ENCODE measurements around the gene NPHP1. TPM values are rescaled to one million over a fixed set of nuclear protein-coding genes. Genes with fewer than 3 reads are reported as not detected.
"Not testable (repeated sequence)": the region's sequence is repeated elsewhere in the genome, so short reads cannot be mapped to it uniquely, and the experiment has no call there.

Gene NPHP1
- polyA plus RNA-seq (ENCODE audit: insufficient read length in 3 of 3) = 10 to 100 TPM; 14.6 to 17.4 (median 16.1) TPM

DNA sequence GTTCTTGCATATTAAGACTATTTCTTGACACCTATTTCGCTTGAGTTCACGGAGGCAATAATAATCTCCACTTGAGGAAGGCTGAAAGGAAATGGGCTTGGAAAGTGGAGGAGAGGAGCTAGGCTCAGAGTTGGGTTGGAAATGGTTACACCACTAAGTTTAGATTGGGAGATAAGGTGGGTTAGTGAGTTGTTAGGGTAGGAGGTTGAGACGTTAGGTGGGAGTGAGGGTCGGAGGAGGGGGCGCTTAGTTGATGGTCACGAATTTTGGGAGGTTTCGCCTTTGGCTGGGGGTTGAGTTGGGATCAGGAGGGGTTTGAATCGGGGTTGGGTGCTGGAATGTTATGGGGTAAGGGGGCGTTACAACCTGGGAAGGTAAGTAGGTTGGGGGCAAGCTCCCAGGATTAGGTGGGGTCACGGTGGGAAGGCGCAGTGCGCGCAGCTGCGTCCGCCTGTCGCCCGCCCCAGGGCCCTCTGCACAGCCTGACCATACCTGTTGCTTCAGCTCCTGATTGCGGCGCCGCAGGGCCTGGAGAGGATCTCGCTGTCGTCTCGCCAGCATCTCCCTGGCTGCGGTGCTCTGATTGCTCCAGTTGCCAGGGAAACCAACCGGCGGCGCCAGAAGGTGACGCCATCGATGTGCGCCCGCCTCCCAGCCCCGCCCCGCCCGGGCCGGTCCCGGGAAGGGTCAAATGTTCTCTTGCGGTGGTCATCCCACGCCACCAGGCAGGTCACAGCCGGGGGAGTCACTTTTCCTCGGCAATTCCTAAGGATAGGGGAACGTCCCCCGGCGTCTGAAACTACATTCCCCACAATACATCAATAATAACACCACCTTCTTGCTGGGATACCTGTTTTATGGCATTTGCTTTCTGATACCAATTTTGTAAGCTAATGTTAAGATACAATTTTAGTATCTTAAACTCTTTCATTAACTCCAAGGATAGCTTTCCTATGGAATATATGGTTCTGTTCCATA, at the start of gene NPHP1:
TSS of gene NPHP1 (minus strand) at position 606 of the 978 bp plus-strand sequence. CDS start at position 561, 45 bp downstream.
- peak in 2 of 3 donors; percentile 65 to 69 for DNase-seq (ENCODE audit: low read depth in 3 of 3, low spot score in 2 of 3)

DNA sequence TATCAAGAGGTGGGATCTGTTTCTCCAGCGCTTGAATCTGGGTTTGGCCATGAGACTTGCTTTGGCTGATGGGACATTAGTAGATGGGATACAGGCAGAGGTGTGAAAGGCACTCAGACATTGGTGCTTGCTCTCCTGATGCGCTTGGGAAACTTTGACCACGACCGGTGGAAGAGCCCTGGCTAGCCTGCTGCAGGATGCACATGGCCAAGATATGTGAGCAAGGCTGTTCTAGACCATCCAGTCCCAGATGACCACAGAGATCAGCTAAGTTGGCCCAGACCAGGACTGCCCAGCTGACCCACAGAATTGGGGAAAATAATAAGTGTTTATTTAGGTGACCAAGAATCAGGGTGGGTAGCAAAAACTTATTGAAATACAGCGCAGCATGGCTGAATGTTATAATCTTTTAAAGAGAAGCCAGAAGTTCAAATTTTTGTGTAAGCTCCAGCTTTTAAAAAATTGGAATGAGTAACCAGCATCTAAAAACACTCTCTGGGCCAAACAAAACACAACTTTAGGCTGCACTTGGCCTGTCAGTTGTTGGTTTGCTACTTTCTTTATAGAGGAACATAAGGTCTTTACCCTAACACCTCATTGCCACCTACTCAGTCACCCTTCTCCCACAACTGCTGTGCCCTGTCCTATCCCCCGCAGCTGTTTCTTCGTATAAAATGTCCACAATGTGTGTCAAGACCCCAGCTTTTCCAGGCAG, 43.4 kb upstream of the NPHP1 start:
- DNase-seq (ENCODE audit: low read depth in 3 of 3, low spot score in 2 of 3) = not testable (repeated sequence)

DNA sequence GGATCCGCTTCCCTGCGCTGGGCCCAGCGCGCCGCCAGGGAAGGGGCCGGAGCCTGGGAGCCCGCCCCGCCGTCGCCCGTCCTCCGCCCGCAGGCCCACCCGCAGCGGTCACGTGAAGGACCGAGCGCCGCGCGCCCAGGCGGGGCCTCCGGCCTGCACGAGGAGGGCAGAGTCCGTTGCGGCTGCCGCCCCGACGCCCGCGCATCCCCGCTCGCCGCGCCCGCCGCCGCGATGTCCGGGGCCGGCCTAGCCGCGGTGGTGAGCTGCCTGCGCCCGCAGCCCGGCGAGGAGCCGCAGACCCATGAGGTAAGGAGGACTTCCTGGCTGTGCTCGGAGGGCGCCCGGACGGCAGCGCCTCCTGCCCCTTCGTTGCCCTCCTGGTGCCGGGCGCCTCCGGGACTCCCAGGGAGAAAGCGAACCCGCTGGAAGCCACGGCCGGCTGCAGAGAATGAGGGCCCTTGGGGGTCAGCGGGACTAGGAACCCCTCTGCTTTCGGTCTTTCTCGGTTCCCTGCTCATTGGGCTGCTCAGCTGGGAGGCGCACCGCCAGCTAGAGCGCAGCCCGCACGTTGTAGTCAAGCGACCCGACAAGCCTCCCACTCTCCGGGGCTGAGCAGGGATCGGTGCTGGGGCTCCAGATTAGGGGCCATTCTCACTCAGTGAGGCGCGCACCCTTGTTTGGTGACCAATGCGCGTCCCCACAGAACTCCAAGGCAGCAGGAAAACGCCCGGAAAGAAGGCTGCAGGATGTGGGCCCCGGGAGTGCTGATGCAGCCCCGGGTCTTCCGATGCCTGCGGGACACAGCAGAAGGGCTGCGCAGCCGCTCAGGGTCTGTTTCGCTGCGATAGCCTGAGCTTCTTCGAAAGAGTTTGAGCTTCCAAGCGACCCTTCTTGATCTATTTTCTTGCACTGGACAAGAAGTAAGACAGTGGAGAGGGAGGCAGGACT, 40.9 kb upstream of the NPHP1 start:
- DNase-seq (ENCODE audit: low read depth in 3 of 3, low spot score in 2 of 3) = not testable (repeated sequence)

DNA sequence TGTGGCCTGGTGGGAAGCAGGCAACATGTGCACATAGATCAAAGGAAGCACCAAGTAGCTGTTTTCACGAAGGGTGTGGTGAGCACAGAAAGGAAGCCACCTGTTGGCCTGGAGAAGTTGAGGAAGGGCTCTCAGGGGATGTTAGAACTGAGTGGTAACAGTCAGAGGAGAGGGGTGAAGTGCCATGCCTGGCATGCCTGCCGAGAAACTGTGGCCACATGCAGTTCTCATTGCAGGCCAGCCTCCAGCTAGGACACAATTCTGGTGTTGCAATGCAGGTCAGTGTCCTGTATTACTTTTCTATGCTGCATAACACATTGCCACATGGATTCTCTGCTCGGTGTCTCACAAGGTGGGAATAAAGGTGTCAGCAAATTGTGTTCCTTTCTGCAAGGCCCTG, 38.5 kb upstream of the NPHP1 start:
- not testable (repeated sequence) for DNase-seq (ENCODE audit: low read depth in 3 of 3, low spot score in 2 of 3)

DNA sequence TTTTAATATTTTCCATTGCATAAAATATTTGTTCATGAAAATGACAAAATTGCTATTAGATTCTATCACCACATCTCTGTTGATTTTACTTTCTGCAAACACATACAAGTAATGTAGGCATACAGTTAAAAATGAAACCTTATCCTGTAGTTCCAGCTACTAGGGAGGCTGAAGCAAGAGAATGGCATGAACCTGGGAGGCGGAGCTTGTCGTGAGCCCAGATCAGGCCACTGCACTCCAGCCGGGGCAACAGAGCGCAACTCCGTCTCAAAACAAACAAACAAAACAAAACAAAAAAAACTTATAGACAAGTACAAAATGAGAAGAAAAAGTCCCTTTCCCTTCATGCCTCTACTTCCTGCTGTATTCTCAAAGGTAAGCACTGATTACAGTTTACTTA, 29.7 kb upstream of the NPHP1 start:
- DNase-seq (ENCODE audit: low read depth in 3 of 3, low spot score in 2 of 3) = not testable (repeated sequence)

DNA sequence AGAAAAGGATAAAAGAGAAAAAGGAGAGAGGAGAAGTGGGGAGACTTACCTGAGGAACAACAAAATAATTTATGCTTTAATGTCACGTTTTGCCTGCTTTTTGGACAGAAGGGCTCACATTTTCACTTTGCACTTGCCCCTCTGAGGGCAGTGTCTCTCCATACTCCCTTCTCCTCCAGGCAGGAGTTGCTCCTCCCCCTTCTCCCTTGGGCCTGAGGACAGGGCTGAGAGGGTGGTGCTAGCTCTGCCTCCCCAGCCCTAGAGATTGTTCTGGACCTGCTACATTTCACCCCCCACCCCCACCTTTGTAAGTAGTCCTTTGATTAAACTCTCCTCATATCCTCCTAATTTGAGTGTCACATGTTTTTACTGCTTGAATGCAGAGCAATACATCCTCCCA, 25.1 kb upstream of the NPHP1 start:
- DNase-seq (ENCODE audit: low read depth in 3 of 3, low spot score in 2 of 3) = not testable (repeated sequence)

DNA sequence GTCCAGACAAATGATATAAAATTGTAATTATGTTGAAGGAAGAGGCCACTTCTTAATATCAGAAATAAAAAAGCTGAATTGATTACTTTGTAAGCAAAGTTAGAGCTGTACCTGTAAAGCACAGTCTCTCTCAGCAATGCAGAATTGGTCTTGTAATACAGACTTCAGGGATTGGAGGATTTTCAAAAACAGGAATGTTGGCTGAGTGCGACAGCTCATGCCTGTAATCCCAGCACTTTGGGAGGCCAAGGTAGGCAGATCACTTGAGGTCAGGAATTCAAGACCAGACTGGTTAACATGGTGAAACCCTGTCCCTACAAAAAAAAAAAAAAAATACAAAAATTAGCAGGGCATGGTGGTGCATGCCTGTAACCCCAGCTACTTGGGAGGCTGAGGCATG, 17.8 kb upstream of the NPHP1 start:
- not testable (repeated sequence) for DNase-seq (ENCODE audit: low read depth in 3 of 3, low spot score in 2 of 3)

DNA sequence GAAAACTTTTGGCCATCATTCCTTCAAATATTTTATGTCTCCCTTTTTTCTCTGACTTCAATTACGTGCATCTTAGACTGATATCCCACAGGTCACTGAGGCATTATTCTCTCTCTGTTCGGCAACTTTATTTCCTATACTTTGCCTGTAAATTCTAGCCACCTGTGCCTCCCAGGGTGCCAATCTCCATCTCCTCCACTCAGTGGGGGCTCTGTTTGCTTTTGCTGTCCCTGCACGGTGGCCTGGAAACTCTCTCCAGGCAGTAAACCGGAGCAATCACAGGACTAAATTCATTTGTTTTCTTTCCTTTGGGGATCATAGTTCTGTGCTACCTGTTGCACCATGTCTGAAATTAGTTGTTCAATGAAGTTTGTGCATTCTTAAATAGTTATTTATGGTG, 17.1 kb upstream of the NPHP1 start:
- no peak for DNase-seq (ENCODE audit: low read depth in 3 of 3, low spot score in 2 of 3)

DNA sequence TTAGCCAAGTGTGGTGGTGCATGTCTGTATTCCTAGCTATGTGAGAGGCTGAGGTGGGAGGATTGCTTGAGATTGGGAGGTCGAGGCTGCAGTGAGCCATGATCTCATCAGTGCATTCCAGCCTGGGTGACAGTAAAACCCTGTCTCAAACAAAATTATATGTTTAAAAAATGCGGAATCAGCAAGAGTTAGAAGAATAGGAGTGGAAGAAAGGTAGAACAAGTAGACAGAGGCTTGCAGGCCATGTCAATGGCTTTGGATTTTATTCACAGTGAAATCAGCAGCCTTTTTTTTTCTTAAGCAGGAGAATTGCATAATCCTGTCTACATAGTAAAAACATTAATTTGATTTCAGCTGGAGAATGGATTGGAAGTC, 15.4 kb upstream of the NPHP1 start:
- no peak for DNase-seq (ENCODE audit: low read depth in 3 of 3, low spot score in 2 of 3)

DNA sequence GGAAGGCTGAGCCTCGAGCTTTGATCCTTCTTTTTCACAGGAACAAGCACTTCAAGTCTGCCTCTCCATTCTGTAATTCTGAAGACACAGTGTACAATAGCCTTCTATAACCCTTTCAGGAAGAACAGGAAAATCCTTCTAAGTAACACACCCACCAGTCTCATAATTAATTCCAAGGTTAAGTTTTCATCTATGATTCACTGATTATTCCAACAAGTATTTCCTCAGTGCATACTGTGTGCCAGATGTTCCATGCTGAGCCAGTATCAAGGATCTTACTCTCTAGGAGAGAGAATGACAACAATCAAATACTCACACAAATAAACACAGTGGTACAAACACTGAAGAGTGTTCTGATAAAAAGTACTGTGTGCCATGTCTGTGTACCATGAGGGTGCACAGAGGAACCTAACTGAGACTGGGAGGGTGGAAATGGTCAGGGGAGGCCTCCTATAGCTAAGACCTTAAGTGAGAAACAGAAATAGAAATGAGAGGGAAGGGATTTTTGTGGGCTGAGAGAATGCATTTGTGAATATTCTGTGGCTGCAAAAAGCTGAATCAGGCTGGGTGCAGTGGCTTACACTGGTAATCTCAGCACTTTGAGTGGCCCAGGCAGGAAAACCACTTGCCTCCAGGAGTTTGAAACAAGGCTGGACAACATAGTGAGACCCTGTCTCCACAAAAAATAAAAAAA, 14.8 kb upstream of the NPHP1 start:
- no peak for DNase-seq (ENCODE audit: low read depth in 3 of 3, low spot score in 2 of 3)

DNA sequence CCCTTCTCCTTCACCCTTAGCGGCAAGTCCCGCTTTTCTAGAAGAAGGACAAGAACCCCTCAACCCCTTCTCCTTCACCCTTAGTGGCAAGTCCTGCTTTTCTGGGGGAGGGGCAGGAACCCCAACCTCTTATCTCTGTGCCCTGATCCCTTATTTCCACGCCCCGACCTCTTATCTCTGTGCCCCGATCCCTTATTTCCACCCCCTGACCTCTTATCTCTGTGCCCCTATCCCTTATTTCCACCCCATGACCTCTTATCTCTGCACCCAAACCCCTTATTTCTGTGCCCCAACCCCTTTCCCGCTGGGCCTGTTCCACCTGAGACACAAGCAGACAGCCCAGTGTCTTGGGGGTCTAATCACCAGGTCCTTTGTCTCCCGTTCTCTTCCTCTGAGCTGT, 14.1 kb upstream of the NPHP1 start:
- not testable (repeated sequence) for DNase-seq (ENCODE audit: low read depth in 3 of 3, low spot score in 2 of 3)

DNA sequence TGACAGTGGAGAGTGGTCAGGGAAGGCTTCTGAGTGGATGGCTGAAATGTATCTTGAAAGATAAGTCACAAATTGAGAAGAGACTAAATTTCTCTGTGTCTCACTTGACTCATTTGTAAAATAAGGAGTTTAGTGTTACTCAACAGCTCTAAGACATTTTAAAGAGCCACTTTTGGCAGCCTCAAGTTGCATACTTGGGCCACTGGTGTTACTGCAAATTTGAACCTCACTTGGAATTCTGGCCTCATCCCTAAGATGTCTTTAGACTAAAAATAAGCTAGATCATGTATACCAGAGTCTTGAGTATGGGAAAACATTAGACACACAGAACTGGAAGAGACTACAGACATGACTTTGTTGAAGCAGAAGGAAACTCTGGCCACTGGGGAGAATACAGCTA, 12.0 kb upstream of the NPHP1 start:
- no peak for DNase-seq (ENCODE audit: low read depth in 3 of 3, low spot score in 2 of 3)

DNA sequence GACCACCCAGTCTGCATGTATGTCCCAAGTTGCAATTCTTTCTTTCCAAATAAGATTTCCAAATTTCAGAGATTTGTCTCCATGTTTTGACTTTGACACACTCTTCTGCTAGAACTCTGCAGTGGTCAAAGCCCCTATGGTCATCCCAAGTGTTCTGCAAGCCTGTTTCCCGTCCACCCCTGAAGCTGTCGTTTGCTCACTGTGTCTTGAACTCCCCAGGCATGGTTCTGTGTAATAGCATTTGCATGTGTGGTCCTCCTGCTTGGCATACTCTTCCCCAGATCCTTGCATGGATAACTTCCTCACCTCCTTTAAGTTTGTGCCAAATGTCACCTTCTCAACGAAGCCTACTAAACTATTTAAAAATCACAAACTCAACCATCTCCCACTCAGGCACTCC, 11.4 kb upstream of the NPHP1 start:
- DNase-seq (ENCODE audit: low read depth in 3 of 3, low spot score in 2 of 3) = no peak

DNA sequence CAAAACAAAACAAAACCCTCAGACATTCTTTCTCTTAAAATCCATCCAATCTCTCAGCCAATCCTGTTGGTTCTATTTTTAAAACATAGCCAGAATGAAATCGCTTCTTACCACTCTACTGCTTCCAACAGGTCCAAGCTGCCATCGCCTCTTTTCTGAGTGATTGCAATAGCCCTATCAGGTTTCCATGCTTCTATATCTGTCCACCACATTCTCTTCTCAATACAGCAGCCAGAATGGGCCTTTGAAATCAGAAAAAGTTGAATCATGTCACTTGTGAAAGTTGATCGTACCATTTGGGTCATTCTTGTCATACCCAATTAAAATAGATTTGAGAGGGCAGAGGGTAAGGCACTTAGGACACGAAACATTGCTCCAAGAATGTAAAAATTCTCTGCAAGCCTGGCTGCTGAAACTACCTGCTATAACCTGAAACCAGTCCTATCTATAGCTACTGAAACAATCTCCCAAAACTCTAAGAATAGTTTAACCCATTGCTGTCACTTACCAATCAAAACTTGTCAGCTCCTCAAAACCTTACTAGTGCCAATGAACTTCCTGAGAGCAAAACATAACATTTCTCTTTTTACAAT, 10.8 kb upstream of the NPHP1 start:
- DNase-seq (ENCODE audit: low read depth in 3 of 3, low spot score in 2 of 3) = no peak

DNA sequence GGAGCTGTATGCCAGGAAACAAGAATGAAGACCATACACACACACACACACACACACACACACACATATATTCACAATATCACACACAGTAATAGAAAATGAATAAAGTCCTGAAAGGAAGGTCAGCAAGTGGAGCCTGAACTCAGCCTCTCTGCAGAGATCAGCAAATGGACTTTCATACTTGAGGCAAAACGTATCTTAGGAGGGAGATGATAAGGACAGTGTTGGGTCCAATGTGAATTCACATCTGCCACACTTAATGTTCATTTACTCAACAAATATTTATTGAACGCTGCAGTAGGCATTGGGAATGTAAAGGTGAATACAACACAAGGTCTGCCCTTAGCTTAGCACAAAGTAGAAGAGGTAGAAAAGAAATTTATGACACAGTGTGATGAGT, 10.3 kb upstream of the NPHP1 start:
- DNase-seq (ENCODE audit: low read depth in 3 of 3, low spot score in 2 of 3) = no peak

DNA sequence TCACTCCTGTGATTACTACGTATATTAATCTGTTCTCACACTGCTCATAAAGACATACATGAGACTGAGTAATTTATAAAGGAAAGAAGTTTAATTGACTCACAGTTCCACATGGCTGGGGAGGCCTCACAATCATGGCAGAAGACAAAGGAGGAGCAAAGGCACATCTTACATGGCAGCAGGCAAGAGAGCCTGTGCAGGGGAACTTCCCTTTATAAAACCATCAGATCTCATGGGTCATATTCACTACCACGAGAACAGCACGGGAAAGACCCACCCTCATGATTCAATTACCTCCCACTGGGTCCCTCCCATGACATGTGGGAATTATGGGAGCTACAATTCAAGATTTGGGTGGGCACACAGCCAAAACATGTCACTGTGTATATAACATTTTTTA, 8.7 kb upstream of the NPHP1 start:
- DNase-seq (ENCODE audit: low read depth in 3 of 3, low spot score in 2 of 3) = not testable (repeated sequence)

DNA sequence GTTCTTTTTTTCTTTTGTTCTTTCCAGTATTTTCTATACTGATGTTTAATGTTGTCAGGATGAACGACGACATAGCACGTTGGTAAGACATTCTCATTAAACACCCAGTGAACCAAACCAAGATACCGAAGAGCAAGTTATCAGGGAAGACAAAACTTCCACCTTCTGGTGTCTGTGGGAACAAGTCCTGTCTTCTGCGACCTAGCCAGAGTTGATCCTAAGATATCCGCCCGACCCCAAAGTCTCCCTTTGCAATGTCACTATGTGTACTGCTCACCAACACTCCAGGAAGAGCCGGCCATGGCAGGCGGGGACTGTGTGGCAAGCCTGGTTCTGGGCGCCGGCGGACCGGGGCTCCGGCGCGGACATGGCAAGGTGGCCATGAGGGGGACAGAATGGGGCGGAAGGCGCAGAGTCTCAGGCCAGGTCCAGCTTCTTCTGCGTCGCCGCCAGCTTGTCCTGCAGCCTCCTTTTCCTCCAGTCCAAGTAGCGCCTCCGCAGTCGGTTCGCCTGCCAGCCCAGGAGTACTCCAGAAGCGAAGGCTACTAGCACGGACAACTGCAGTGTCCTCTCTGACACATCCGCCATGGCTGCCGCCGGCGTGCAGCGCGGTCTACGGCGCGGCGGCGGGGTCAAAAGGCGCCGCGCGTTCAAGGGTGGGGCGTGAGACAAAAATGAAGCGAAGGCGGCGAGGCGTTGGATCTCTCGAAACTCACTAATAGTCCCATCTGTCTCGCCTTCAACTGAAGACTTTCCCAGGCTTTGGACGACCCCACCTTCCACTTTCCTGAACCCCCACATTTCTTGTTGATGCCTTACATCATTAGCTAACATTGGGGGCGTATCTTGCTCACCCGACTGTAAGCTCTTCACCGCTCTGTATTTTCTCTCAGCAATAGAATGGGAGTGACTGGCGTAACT, 7.4 kb upstream of the NPHP1 start, which contains the start of gene MTLN:
TSS of gene MTLN (minus strand) at position 610 of the 921 bp plus-strand sequence. CDS start at position 588, 22 bp downstream.
- DNase-seq (ENCODE audit: low read depth in 3 of 3, low spot score in 2 of 3) = peak in 2 of 3 donors; percentile 58 to 74
